HepG2 (cell line): Measurements from ENCODE around the gene MPO. TPM values are rescaled to one million over a fixed set of nuclear protein-coding genes. Genes with fewer than 3 reads are reported as not detected.
A peak's percentile ranks its signal among the peaks of the same experiment; 100 is the strongest.

ENCODE experiments used
- AHDC1 ChIP-seq: sonication (generic); formaldehyde crosslinking; IDR thresholded peaks from 2 replicates; pipeline ENCODE4 v1.5.1; 2020; ENCODE audit warnings: mild to moderate bottlenecking, missing genetic modification reagents, borderline replicate concordance
- ARID3A ChIP-seq: IDR thresholded peaks from 2 replicates; pipeline ENCODE4 v1.6.1; 2012; ENCODE audit warnings: low read depth, low read length, improper control_type of control experiment
- ASH2L ChIP-seq: fragments of 300-600, 200-600 bp; sonication (generic); IDR thresholded peaks from 2 replicates; pipeline ENCODE4 v1.7.0; 2017; ENCODE audit warnings: low read depth, mild to moderate bottlenecking, moderate library complexity, mixed read lengths, low read length; ENCODE audit not compliant: insufficient read length
- GABPB1 ChIP-seq: IDR thresholded peaks from 2 replicates; pipeline ENCODE4 v1.6.1; 2016; ENCODE audit warnings: mild to moderate bottlenecking, missing genetic modification reagents, moderate library complexity, missing compliant biosample characterization
- GLMP ChIP-seq: sonication (generic); formaldehyde crosslinking; IDR thresholded peaks from 2 replicates; pipeline ENCODE4 v1.9.0; 2021; ENCODE audit warnings: missing genetic modification reagents, mild to moderate bottlenecking, borderline replicate concordance
- KMT2A ChIP-seq: sonication (generic); formaldehyde crosslinking; IDR thresholded peaks from 2 replicates; pipeline ENCODE4 v1.4.0; 2020; ENCODE audit warnings: missing genetic modification reagents
- NFIB ChIP-seq: sonication (generic); formaldehyde crosslinking; IDR thresholded peaks from 2 replicates; pipeline ENCODE4 v1.9.0; 2021; ENCODE audit warnings: missing genetic modification reagents, mild to moderate bottlenecking, borderline replicate concordance
- NR2F6 ChIP-seq, 2 experiments: IDR thresholded peaks; 2 replicates each; pipeline ENCODE4 v1.6.1; 2016; ENCODE audit warnings: antibody characterized with exemption in 1 of 2, mild to moderate bottlenecking in 1 of 2
- TEAD3 ChIP-seq: optimal IDR thresholded peaks from 2 replicates; pipeline ENCODE3; 2016; ENCODE audit warnings: borderline replicate concordance
- ZNF546 ChIP-seq: sonication (generic); formaldehyde crosslinking; conservative IDR thresholded peaks from 2 replicates; pipeline ENCODE4 v1.8.1; 2023; ENCODE audit warnings: mild to moderate bottlenecking, missing genetic modification reagents
- ZSCAN21 ChIP-seq: sonication (generic); formaldehyde crosslinking; IDR thresholded peaks from 2 replicates; pipeline ENCODE4 v1.8.0; 2022; ENCODE audit warnings: mild to moderate bottlenecking, missing genetic modification reagents, moderate library complexity, borderline replicate concordance
- ZSCAN31 ChIP-seq: sonication (generic); formaldehyde crosslinking; IDR thresholded peaks from 2 replicates; pipeline ENCODE4 v1.5.0; 2020; ENCODE audit warnings: low read depth, mild to moderate bottlenecking, missing genetic modification reagents
- polyA plus RNA-seq, 8 experiments: library from polyadenylated mRNA; depleted of rRNA in 3 of 8; stranded (reverse) in 7 of 8; unstranded in 1 of 8; fragments of >200 nt; fragmentation: Illumina TruSeq in 4 of 8; extraction: Trizol in 4 of 8; gene quantifications; 2 replicates each; pipeline versions ENCODE4 v1.2.1 to v1.2.3, GENCODE V29; 2011 to 2016; ENCODE audit warnings: low read depth in 4 of 8, missing spikeins in 1 of 8, mixed read lengths in 1 of 8; ENCODE audit not compliant: insufficient read depth in 1 of 8
- total RNA-seq, 5 experiments: library from RNA; depleted of rRNA; stranded (reverse); fragments of >200 nt; fragmentation: Illumina TruSeq; extraction: Trizol; gene quantifications; 2 replicates each; pipeline ENCODE4 v1.2.3, GENCODE V29; 2016; ENCODE audit warnings: low read depth in 1 of 5
- TF ChIP-seq, protein P1 (sequence below): sonication (generic); formaldehyde crosslinking; IDR thresholded peaks from 2 replicates; pipeline ENCODE4 v1.9.0; 2021; ENCODE audit warnings: mild to moderate bottlenecking, missing genetic modification reagents

Gene MPO
- total and polyA plus RNA-seq, 2 of the 13 experiments (the other 11 are each of a cell fraction or from before 2014, with no cell fraction given), result not detected

- TF ChIP-seq ARID3A (0 out of 2 replicates have a peak, but pooled peaks have one; percentile 23), ZSCAN31 (no peak), NR2F6 (IDR thresholded peaks at IDR 0.05) (peak; percentile 45), NR2F6 (CRISPR knock-in tag; IDR thresholded peaks at IDR 0.05) (peak; percentile 13; the same call in 1 of the 2 replicates), AHDC1 (no peak), NFIB (CRISPR knock-in tag) (no peak), ZNF546 (CRISPR knock-in tag) (0 out of 2 replicates have a peak, but pooled peaks have one; percentile 18), ZSCAN21 (peak; percentile 37), ASH2L (no peak), GABPB1 (CRISPR knock-in tag) (no peak), TEAD3 (peak; percentile 80), GLMP (CRISPR knock-in tag) (no peak), KMT2A (CRISPR knock-in tag) (no peak)
- TF ChIP-seq, protein P1, sequence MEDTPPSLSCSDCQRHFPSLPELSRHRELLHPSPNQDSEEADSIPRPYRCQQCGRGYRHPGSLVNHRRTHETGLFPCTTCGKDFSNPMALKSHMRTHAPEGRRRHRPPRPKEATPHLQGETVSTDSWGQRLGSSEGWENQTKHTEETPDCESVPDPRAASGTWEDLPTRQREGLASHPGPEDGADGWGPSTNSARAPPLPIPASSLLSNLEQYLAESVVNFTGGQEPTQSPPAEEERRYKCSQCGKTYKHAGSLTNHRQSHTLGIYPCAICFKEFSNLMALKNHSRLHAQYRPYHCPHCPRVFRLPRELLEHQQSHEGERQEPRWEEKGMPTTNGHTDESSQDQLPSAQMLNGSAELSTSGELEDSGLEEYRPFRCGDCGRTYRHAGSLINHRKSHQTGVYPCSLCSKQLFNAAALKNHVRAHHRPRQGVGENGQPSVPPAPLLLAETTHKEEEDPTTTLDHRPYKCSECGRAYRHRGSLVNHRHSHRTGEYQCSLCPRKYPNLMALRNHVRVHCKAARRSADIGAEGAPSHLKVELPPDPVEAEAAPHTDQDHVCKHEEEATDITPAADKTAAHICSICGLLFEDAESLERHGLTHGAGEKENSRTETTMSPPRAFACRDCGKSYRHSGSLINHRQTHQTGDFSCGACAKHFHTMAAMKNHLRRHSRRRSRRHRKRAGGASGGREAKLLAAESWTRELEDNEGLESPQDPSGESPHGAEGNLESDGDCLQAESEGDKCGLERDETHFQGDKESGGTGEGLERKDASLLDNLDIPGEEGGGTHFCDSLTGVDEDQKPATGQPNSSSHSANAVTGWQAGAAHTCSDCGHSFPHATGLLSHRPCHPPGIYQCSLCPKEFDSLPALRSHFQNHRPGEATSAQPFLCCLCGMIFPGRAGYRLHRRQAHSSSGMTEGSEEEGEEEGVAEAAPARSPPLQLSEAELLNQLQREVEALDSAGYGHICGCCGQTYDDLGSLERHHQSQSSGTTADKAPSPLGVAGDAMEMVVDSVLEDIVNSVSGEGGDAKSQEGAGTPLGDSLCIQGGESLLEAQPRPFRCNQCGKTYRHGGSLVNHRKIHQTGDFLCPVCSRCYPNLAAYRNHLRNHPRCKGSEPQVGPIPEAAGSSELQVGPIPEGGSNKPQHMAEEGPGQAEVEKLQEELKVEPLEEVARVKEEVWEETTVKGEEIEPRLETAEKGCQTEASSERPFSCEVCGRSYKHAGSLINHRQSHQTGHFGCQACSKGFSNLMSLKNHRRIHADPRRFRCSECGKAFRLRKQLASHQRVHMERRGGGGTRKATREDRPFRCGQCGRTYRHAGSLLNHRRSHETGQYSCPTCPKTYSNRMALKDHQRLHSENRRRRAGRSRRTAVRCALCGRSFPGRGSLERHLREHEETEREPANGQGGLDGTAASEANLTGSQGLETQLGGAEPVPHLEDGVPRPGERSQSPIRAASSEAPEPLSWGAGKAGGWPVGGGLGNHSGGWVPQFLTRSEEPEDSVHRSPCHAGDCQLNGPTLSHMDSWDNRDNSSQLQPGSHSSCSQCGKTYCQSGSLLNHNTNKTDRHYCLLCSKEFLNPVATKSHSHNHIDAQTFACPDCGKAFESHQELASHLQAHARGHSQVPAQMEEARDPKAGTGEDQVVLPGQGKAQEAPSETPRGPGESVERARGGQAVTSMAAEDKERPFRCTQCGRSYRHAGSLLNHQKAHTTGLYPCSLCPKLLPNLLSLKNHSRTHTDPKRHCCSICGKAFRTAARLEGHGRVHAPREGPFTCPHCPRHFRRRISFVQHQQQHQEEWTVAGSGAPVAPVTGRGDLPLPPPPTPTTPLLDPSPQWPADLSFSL (CRISPR knock-in tag), result no peak
Observed at GRCh38 chr17:58250344-58251011, 30.3 kb downstream of the MPO start (continued).
